WERI-Rb-1 (cell line): Measurements from ENCODE around the gene MAVS.
"Not testable (repeated sequence)": the region's sequence is repeated elsewhere in the genome, so short reads cannot be mapped to it uniquely, and the experiment has no call there.

ENCODE experiments used
- DNase-seq: peaks from one replicate; pipeline ENCODE4 v3.0.0-alpha.2; 2020
- H3K27ac ChIP-seq: fragments of 250-450 bp; sonication (Bioruptor Pico); 2 replicates; pipeline ENCODE4 v1.5.1; 2020; ENCODE audit warnings: mild to moderate bottlenecking, moderate library complexity
- H3K27me3 ChIP-seq: fragments of 250-450 bp; sonication (Bioruptor Pico); 2 replicates; pipeline ENCODE4 v1.5.1; 2021; ENCODE audit warnings: mild to moderate bottlenecking, low read depth, moderate library complexity; ENCODE audit not compliant: insufficient read depth, severe bottlenecking
- H3K36me3 ChIP-seq: fragments of 250-450 bp; sonication (Bioruptor Pico); 2 replicates; pipeline ENCODE4 v1.5.1; 2020; ENCODE audit warnings: mild to moderate bottlenecking, moderate library complexity
- H3K4me3 ChIP-seq: 2 replicates; pipeline ENCODE4 v1.5.1; 2011; ENCODE audit warnings: low read depth, mild to moderate bottlenecking, control low read depth, low read length
- H3K9me3 ChIP-seq: fragments of 250-450 bp; sonication (Bioruptor Pico); 2 replicates; pipeline ENCODE4 v1.5.1; 2021; ENCODE audit warnings: mild to moderate bottlenecking, moderate library complexity; ENCODE audit not compliant: severe bottlenecking
- TF ChIP-seq, protein P1 (sequence below): IDR thresholded peaks from 2 replicates; pipeline ENCODE4 v1.5.1; 2011; ENCODE audit warnings: low read depth, mild to moderate bottlenecking, control low read depth, inconsistent platforms, low read length

Gene MAVS

DNA sequence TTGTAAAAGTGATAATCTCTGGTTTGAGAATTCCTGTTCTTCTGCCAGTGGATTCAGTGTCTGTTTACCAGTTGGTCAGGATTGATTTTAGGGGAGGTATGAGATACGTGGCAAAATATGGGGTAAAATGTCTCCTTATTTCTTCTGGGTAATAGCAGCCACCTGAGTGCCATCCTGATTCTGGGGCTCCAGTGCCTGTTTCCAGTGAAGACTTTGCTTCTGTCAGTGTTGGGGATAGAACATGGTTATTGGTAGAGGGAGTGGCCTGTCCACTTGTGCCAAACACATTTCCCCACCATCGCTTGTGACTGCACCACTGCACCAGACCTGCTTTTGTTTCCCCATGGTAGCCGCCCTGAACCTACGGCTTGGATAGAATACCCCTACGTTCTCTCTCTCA, 58.2 kb downstream of the MAVS start:
- no peak for DNase-seq
- Histone ChIP-seq H3K9me3 (no peaks in the 10 kb centered on the region), H3K27me3 (no peaks in the 10 kb centered on the region), H3K27ac (no peak overlapping the region), H3K4me3 (no peak overlapping the region), H3K36me3 (peaks cover 34% of the 10 kb centered on the region)
- TF ChIP-seq, protein P1, sequence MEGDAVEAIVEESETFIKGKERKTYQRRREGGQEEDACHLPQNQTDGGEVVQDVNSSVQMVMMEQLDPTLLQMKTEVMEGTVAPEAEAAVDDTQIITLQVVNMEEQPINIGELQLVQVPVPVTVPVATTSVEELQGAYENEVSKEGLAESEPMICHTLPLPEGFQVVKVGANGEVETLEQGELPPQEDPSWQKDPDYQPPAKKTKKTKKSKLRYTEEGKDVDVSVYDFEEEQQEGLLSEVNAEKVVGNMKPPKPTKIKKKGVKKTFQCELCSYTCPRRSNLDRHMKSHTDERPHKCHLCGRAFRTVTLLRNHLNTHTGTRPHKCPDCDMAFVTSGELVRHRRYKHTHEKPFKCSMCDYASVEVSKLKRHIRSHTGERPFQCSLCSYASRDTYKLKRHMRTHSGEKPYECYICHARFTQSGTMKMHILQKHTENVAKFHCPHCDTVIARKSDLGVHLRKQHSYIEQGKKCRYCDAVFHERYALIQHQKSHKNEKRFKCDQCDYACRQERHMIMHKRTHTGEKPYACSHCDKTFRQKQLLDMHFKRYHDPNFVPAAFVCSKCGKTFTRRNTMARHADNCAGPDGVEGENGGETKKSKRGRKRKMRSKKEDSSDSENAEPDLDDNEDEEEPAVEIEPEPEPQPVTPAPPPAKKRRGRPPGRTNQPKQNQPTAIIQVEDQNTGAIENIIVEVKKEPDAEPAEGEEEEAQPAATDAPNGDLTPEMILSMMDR: no peak

DNA sequence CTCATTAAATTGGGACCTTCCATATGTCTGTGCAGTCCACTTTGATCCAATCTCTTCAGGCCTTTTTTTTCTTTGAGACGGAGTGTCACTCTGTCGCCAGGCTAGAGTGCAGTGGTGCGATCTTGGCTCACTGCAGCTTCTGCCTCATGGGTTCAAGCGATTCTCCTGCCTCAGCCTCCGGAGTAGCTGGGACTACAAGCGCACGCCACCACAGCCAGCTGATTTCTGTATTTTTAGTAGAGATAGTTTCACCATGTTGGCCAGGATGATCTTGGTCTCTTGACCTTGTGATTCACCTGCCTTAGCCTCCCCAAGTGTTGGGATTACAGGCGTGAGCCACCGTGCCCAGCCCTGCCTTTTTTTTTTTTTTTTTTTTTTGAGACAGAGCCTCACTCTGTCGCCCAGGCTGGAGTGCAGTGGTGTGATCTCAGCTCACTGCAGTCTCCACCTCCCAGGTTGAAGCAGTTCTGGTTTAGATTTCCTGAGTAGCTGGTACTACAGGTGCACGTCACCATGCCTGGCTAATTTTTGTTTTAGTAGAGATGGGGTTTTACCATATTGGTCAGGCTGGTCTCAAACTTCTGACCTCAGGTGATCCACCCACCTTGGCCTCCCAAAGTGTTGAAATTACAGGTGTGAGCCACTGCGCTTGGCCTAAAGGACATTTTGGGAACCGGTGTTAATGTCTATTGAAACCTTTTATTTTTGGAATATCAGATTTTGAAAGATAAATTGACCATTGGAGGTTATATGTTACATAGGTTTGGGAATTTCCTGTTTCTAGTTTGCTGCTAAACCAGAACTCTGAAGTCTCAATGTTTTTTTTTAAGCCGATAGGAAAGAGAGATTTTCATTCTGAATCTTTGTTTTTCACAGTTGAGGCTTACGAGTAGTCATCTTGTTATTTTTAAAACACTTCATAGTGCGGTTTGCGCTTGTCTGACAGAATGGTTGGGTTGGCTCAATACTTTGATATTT, 60.4 kb downstream of the MAVS start:
- not testable (repeated sequence) for H3K27ac ChIP-seq, H3K9me3 ChIP-seq, H3K27me3 ChIP-seq, DNase-seq, H3K4me3 ChIP-seq
- peaks cover 56% of the 10 kb centered on the region for H3K36me3 ChIP-seq

DNA sequence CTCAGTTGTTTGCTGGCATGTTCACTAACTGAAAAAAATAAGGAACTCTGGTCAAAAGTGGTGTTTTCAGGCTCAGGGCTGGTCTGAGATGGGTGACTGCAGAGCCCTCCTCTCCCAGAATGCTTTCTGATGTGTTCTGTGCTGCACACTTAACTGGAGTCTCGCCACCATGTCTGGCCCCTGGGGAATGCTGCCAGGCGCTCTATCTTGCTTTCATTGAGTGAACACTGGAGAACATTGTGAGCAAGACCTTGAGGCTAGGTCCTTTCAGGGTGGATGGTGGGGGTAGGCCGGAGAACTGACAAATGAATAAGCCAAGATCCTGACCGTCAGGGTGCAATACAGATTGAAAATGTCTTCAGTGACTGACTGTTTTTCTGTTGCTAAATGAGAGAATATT, 62.0 kb downstream of the MAVS start:
- Histone ChIP-seq H3K27me3 (no peaks in the 10 kb centered on the region), H3K27ac (no peak overlapping the region), H3K36me3 (peaks cover 70% of the 10 kb centered on the region), H3K4me3 (no peak overlapping the region), H3K9me3 (no peaks in the 10 kb centered on the region)
- TF ChIP-seq, protein P1: no peak
- DNase-seq: no peak

DNA sequence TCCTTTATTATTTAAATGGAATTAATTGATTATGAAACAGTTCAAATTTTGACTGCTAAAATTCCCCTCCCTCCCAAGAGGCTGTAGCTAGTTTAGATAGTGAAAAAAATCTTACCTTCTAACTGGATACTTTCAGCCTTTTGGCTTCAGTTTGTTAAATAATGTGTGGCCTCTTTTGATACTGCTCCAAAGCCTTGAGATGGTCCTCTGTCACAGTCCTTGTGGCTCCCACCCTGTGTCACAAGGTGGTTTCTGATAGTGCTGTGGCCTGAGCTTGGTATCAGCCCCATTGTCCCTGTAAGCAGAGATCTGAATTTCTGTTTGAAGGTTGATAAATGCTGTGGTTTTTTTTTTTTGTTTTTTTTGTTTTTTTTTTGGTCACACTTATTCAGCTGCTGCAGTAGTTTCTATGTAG, 63.3 kb downstream of the MAVS start:
- Histone ChIP-seq H3K36me3 (peaks cover 81% of the 10 kb centered on the region), H3K27ac (no peak overlapping the region), H3K9me3 (no peaks in the 10 kb centered on the region), H3K4me3 (no peak overlapping the region), H3K27me3 (no peaks in the 10 kb centered on the region)
- DNase-seq: no peak
- TF ChIP-seq, protein P1: no peak

DNA sequence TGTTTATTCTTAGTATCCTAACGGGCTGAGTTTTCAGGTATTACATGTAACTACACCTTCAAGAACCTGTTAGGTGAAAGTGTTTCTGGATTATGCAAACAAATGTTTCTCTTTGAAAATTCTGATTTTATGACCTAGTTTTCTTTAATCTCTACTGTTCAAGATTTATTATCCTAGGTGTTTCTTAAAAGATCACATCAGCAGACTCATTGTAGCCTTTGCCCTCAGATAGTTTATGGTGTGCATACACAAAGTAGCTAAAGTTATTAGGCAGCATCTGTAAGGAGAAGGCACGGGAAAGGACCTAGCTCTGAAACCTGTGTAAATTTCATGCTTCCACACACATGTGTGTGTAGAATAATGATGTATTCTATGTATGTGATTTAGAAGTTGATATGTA, 64.2 kb downstream of the MAVS start:
- DNase-seq: no peak
- Histone ChIP-seq H3K4me3 (no peak overlapping the region), H3K36me3 (peaks cover 88% of the 10 kb centered on the region), H3K27ac (no peak overlapping the region), H3K27me3 (no peaks in the 10 kb centered on the region), H3K9me3 (no peaks in the 10 kb centered on the region)
- TF ChIP-seq, protein P1: no peak

DNA sequence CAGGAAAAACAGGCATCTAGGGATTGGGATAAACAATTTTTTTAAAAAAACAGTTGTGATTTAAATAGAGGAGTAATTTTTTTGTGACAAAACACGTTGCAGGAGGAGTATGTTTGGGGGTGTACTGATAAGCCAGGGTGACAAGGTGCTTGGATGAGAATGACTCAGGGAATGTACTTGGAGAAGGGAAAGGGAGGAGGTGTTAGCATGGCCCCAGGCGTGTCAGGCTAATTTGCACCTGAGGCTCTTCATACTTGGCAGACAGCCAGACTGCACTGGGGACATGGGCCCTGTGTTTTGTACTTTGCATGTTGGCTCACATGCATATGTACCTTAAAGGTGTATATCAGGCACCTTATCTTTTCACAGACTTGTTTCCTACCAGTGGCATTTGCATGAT, 65.3 kb downstream of the MAVS start:
- no peaks in the 10 kb centered on the region for H3K9me3 ChIP-seq
- H3K4me3 ChIP-seq: no peak overlapping the region
- H3K36me3 ChIP-seq: peaks cover 92% of the 10 kb centered on the region
- TF ChIP-seq, protein P1: no peak
- no peaks in the 10 kb centered on the region for H3K27me3 ChIP-seq
- DNase-seq: no peak
- no peak overlapping the region for H3K27ac ChIP-seq
